ENCODE results near the gene RGR. TPM values are rescaled to one million over a fixed set of nuclear protein-coding genes. Genes with fewer than 3 reads are reported as not detected.

Gene RGR
- total RNA-seq, 1 experiment from 2014 or later = not detected

GRCh38 chr10:84286695-84287094 is 41.8 kb downstream of the RGR start:
- Mint-ChIP-seq H3K4me1 (no peaks in the 10 kb centered on the region), H3K27me3 (ENCODE audit: low read depth) (no peaks in the 10 kb centered on the region), H3K9me3 (no peaks in the 10 kb centered on the region), H3K4me3 (no peak overlapping the region), H3K27ac (no peak overlapping the region), H3K36me3 (no peaks in the 10 kb centered on the region)
- no peak for DNase-seq (ENCODE audit: low spot score)
- TF ChIP-seq ZNF396 (CRISPR knock-in tag; IDR thresholded peaks at IDR 0.05; ENCODE audit: borderline replicate concordance) = no peak
- no peak for TF ChIP-seq IRF2 (CRISPR knock-in tag; IDR thresholded peaks at IDR 0.05; ENCODE audit: borderline replicate concordance, low read depth)
- TF ChIP-seq PRDM15 (CRISPR knock-in tag; IDR thresholded peaks at IDR 0.05) = no peak
- no peak for TF ChIP-seq NFE2L1 (CRISPR knock-in tag; IDR thresholded peaks at IDR 0.05)
- no peak for TF ChIP-seq GTF2I (CRISPR knock-in tag; conservative IDR thresholded peaks at IDR 0.05)
- no peak for TF ChIP-seq ZNF232 (CRISPR knock-in tag; IDR thresholded peaks at IDR 0.05)
- no peak for TF ChIP-seq JAZF1 (CRISPR knock-in tag; IDR thresholded peaks at IDR 0.05)
- TF ChIP-seq TEAD4 (CRISPR knock-in tag; IDR thresholded peaks at IDR 0.05) = no peak
- TF ChIP-seq, protein P1, sequence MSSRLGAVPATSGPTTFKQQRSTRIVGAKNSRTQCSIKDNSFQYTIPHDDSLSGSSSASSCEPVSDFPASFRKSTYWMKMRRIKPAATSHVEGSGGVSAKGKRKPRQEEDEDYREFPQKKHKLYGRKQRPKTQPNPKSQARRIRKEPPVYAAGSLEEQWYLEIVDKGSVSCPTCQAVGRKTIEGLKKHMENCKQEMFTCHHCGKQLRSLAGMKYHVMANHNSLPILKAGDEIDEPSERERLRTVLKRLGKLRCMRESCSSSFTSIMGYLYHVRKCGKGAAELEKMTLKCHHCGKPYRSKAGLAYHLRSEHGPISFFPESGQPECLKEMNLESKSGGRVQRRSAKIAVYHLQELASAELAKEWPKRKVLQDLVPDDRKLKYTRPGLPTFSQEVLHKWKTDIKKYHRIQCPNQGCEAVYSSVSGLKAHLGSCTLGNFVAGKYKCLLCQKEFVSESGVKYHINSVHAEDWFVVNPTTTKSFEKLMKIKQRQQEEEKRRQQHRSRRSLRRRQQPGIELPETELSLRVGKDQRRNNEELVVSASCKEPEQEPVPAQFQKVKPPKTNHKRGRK (CRISPR knock-in tag; IDR thresholded peaks at IDR 0.05; ENCODE audit: borderline replicate concordance) = no peak
- no peak for TF ChIP-seq ELF4 (CRISPR knock-in tag; IDR thresholded peaks at IDR 0.05; ENCODE audit: low read depth)
- no peak for TF ChIP-seq NFYB (CRISPR knock-in tag; conservative IDR thresholded peaks at IDR 0.05; ENCODE audit: low read depth)
- no peak for TF ChIP-seq ARID4B (CRISPR knock-in tag; IDR thresholded peaks at IDR 0.05; ENCODE audit: borderline replicate concordance)
- TF ChIP-seq PRRX2 (CRISPR knock-in tag; IDR thresholded peaks at IDR 0.05) = no peak
- TF ChIP-seq, protein P2, sequence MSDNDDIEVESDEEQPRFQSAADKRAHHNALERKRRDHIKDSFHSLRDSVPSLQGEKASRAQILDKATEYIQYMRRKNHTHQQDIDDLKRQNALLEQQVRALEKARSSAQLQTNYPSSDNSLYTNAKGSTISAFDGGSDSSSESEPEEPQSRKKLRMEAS (CRISPR knock-in tag; IDR thresholded peaks at IDR 0.05) = no peak
- no peak for TF ChIP-seq E2F4 (CRISPR knock-in tag; IDR thresholded peaks at IDR 0.05; ENCODE audit: borderline replicate concordance, low read depth)
- TF ChIP-seq, protein P3, sequence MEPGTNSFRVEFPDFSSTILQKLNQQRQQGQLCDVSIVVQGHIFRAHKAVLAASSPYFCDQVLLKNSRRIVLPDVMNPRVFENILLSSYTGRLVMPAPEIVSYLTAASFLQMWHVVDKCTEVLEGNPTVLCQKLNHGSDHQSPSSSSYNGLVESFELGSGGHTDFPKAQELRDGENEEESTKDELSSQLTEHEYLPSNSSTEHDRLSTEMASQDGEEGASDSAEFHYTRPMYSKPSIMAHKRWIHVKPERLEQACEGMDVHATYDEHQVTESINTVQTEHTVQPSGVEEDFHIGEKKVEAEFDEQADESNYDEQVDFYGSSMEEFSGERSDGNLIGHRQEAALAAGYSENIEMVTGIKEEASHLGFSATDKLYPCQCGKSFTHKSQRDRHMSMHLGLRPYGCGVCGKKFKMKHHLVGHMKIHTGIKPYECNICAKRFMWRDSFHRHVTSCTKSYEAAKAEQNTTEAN (CRISPR knock-in tag; IDR thresholded peaks at IDR 0.05) = no peak
- TF ChIP-seq ZNF263 (CRISPR knock-in tag; IDR thresholded peaks at IDR 0.05; ENCODE audit: low read depth) = no peak
- no peak for TF ChIP-seq RORB (CRISPR knock-in tag; IDR thresholded peaks at IDR 0.05)
- CTCF ChIA-PET = interaction anchor here (0.9 kb wide), 1 partner anchor 143 kb away, joined by 3 read pairs; no protein-coding TSS in a partner anchor
- ATAC-seq = no peak
- POLR2A ChIA-PET = no interaction called here

Data from WTC11 (cell line).